Measurements from ENCODE around the gene SEMA6C. TPM values are rescaled to one million over a fixed set of nuclear protein-coding genes. Genes with fewer than 3 reads are reported as not detected.
"Not testable (repeated sequence)": the region's sequence is repeated elsewhere in the genome, so short reads cannot be mapped to it uniquely, and the experiment has no call there.

The SEMA6C gene
- total and polyA plus RNA-seq, 4 donors, result 2.5 to 28.8 (median 16.7) TPM

GRCh38 chr1:151128800-151129199, 17.6 kb downstream of the SEMA6C start:
- H3K4me1 ChIP-seq (ENCODE audit: control insufficient read depth in 1 of 2, insufficient read depth in 2 of 2, low read length in 2 of 2), result no peaks in the 10 kb centered on the region
- no peak overlapping the region for H3K27ac ChIP-seq (ENCODE audit: low read depth in 1 of 2, low read length in 2 of 2)
- DNase-seq (no peak), ATAC-seq (ENCODE audit: low FRiP score) (no peak)
- H3K9me3 ChIP-seq (ENCODE audit: control insufficient read depth, low read length), result no peaks in the 10 kb centered on the region
- no peaks in the 10 kb centered on the region for H3K36me3 ChIP-seq (ENCODE audit: control insufficient read depth in 1 of 2, insufficient read depth in 2 of 2, low read length in 1 of 2)
- no peaks in the 10 kb centered on the region for H3K27me3 ChIP-seq (ENCODE audit: control insufficient read depth in 1 of 2, insufficient read depth in 2 of 2, low read length in 1 of 2)
- H3K4me3 ChIP-seq (ENCODE audit: low read length in 2 of 2), result no peak overlapping the region
- WGBS, 2 donors, result 79% methylated on average over 6 of the region's 6 CpGs
- intact Hi-C loops (cut with DNase I), result no loop called here

GRCh38 chr1:151124763-151125403, 21.5 kb downstream of the SEMA6C start:
- Histone ChIP-seq H3K27me3 (ENCODE audit: control insufficient read depth in 1 of 2, insufficient read depth in 2 of 2, low read length in 1 of 2) (no peaks in the 10 kb centered on the region), H3K4me1 (ENCODE audit: control insufficient read depth in 1 of 2, insufficient read depth in 2 of 2, low read length in 2 of 2) (no peaks in the 10 kb centered on the region), H3K36me3 (ENCODE audit: control insufficient read depth in 1 of 2, insufficient read depth in 2 of 2, low read length in 1 of 2) (no peaks in the 10 kb centered on the region), H3K27ac (ENCODE audit: low read depth in 1 of 2, low read length in 2 of 2) (no peak overlapping the region), H3K9me3 (ENCODE audit: control insufficient read depth, low read length) (no peaks in the 10 kb centered on the region), H3K4me3 (ENCODE audit: low read length in 2 of 2) (no peak overlapping the region)
- WGBS, 2 donors, result 88% methylated on average over 5 of the region's 5 CpGs
- peak in 1 of 2 donors; percentile 9 for DNase-seq
- ATAC-seq (ENCODE audit: low FRiP score), result no peak
- intact Hi-C loops (cut with DNase I), result no loop called here

- Histone ChIP-seq H3K27me3 (ENCODE audit: control insufficient read depth in 1 of 2, insufficient read depth in 2 of 2, low read length in 1 of 2) (no peaks in the 10 kb centered on the region), H3K4me1 (ENCODE audit: control insufficient read depth in 1 of 2, insufficient read depth in 2 of 2, low read length in 2 of 2) (no peaks in the 10 kb centered on the region), H3K27ac (ENCODE audit: low read depth in 1 of 2, low read length in 2 of 2) (no peak overlapping the region), H3K4me3 (ENCODE audit: low read length in 2 of 2) (no peak overlapping the region), H3K9me3 (ENCODE audit: control insufficient read depth, low read length) (no peaks in the 10 kb centered on the region), H3K36me3 (ENCODE audit: control insufficient read depth in 1 of 2, insufficient read depth in 2 of 2, low read length in 1 of 2) (no peaks in the 10 kb centered on the region)
- intact Hi-C loops (cut with DNase I), result no loop called here
- ATAC-seq (ENCODE audit: low FRiP score), result no peak
- WGBS, 2 donors, result 93 to 96% methylated on average over 5 of the region's 5 CpGs
- peak in 1 of 2 donors; percentile 3 for DNase-seq
These were observed 32.6 kb downstream of the SEMA6C start for GRCh38 chr1:151113877-151114276.

- H3K9me3 ChIP-seq (ENCODE audit: control insufficient read depth, low read length), result no peaks in the 10 kb centered on the region
- 90 to 94% methylated on average over 5 of the region's 5 CpGs for WGBS, 2 donors
- no peak overlapping the region for H3K27ac ChIP-seq (ENCODE audit: low read depth in 1 of 2, low read length in 2 of 2)
- H3K36me3 ChIP-seq (ENCODE audit: control insufficient read depth in 1 of 2, insufficient read depth in 2 of 2, low read length in 1 of 2), result no peaks in the 10 kb centered on the region
- H3K4me1 ChIP-seq (ENCODE audit: control insufficient read depth in 1 of 2, insufficient read depth in 2 of 2, low read length in 2 of 2), result no peaks in the 10 kb centered on the region
- ATAC-seq (ENCODE audit: low FRiP score) (no peak), DNase-seq (peak in 1 of 2 donors; percentile 13)
- intact Hi-C loops (cut with DNase I), result no loop called here
- no peaks in the 10 kb centered on the region for H3K27me3 ChIP-seq (ENCODE audit: control insufficient read depth in 1 of 2, insufficient read depth in 2 of 2, low read length in 1 of 2)
- no peak overlapping the region for H3K4me3 ChIP-seq (ENCODE audit: low read length in 2 of 2)
These were observed 38.1 kb downstream of the SEMA6C start for GRCh38 chr1:151108331-151108730.

GRCh38 chr1:151106894-151107293, 39.5 kb downstream of the SEMA6C start:
- H3K27me3 ChIP-seq (ENCODE audit: control insufficient read depth in 1 of 2, insufficient read depth in 2 of 2, low read length in 1 of 2), result no peaks in the 10 kb centered on the region
- no peaks in the 10 kb centered on the region for H3K36me3 ChIP-seq (ENCODE audit: control insufficient read depth in 1 of 2, insufficient read depth in 2 of 2, low read length in 1 of 2)
- DNase-seq (peak in 1 of 2 donors; percentile 8), ATAC-seq (ENCODE audit: low FRiP score) (no peak)
- 63 to 77% methylated on average over 2 of the region's 2 CpGs for WGBS, 2 donors
- H3K27ac ChIP-seq (ENCODE audit: low read depth in 1 of 2, low read length in 2 of 2), result no peak overlapping the region
- H3K9me3 ChIP-seq (ENCODE audit: control insufficient read depth, low read length), result no peaks in the 10 kb centered on the region
- no peaks in the 10 kb centered on the region for H3K4me1 ChIP-seq (ENCODE audit: control insufficient read depth in 1 of 2, insufficient read depth in 2 of 2, low read length in 2 of 2)
- intact Hi-C loops (cut with DNase I), result no loop called here
- no peak overlapping the region for H3K4me3 ChIP-seq (ENCODE audit: low read length in 2 of 2)

GRCh38 chr1:151104630-151105029, 41.8 kb downstream of the SEMA6C start:
- Histone ChIP-seq H3K9me3 (ENCODE audit: control insufficient read depth, low read length) (no peaks in the 10 kb centered on the region), H3K36me3 (ENCODE audit: control insufficient read depth in 1 of 2, insufficient read depth in 2 of 2, low read length in 1 of 2) (no peaks in the 10 kb centered on the region), H3K27me3 (ENCODE audit: control insufficient read depth in 1 of 2, insufficient read depth in 2 of 2, low read length in 1 of 2) (no peaks in the 10 kb centered on the region), H3K27ac (ENCODE audit: low read depth in 1 of 2, low read length in 2 of 2) (no peak overlapping the region), H3K4me1 (ENCODE audit: control insufficient read depth in 1 of 2, insufficient read depth in 2 of 2, low read length in 2 of 2) (no peaks in the 10 kb centered on the region), H3K4me3 (ENCODE audit: low read length in 2 of 2) (no peak overlapping the region)
- ATAC-seq (ENCODE audit: low FRiP score) (no peak), DNase-seq (no peak)
- intact Hi-C loops (cut with DNase I), result no loop called here

- H3K36me3 ChIP-seq (ENCODE audit: control insufficient read depth in 1 of 2, insufficient read depth in 2 of 2, low read length in 1 of 2), result no peaks in the 10 kb centered on the region
- DNase-seq (no peak), ATAC-seq (ENCODE audit: low FRiP score) (no peak)
- intact Hi-C loops (cut with DNase I), result loop anchor here (2.0 to 5.0 kb wide), 2 partner anchors 59 kb away; partner anchors contain the start of gene TNFAIP8L2 (in 2 of the 2)
- no peaks in the 10 kb centered on the region for H3K4me1 ChIP-seq (ENCODE audit: control insufficient read depth in 1 of 2, insufficient read depth in 2 of 2, low read length in 2 of 2)
- WGBS, 2 donors, result 92 to 97% methylated on average over 1 of the region's 1 CpG
- H3K9me3 ChIP-seq (ENCODE audit: control insufficient read depth, low read length), result no peaks in the 10 kb centered on the region
- H3K4me3 ChIP-seq (ENCODE audit: low read length in 2 of 2), result no peak overlapping the region
- H3K27ac ChIP-seq (ENCODE audit: low read depth in 1 of 2, low read length in 2 of 2), result no peak overlapping the region
- H3K27me3 ChIP-seq (ENCODE audit: control insufficient read depth in 1 of 2, insufficient read depth in 2 of 2, low read length in 1 of 2), result no peaks in the 10 kb centered on the region
These were observed 48.3 kb downstream of the SEMA6C start for GRCh38 chr1:151098126-151098525.

- not testable (repeated sequence) for H3K4me1 ChIP-seq (ENCODE audit: control insufficient read depth in 1 of 2, insufficient read depth in 2 of 2, low read length in 2 of 2); H3K9me3 ChIP-seq (ENCODE audit: control insufficient read depth, low read length); ATAC-seq (ENCODE audit: low FRiP score); H3K36me3 ChIP-seq (ENCODE audit: control insufficient read depth in 1 of 2, insufficient read depth in 2 of 2, low read length in 1 of 2); H3K27me3 ChIP-seq (ENCODE audit: control insufficient read depth in 1 of 2, insufficient read depth in 2 of 2, low read length in 1 of 2); H3K27ac ChIP-seq (ENCODE audit: low read depth in 1 of 2, low read length in 2 of 2); H3K4me3 ChIP-seq (ENCODE audit: low read length in 2 of 2)
- intact Hi-C loops (cut with DNase I), result loop anchor here in 1 of 2 donors (5.0 kb wide), 1 partner anchor 60 kb away; the partner anchor contains the start of gene TNFAIP8L2
- DNase-seq, result peak in 1 of 2 donors; percentile 21
- WGBS, 2 donors, result 85 to 90% methylated on average over 6 of the region's 6 CpGs
These were observed 49.0 kb downstream of the SEMA6C start for GRCh38 chr1:151097426-151097825.

GRCh38 chr1:151085953-151086559, 60.4 kb downstream of the SEMA6C start:
- no peaks in the 10 kb centered on the region for H3K9me3 ChIP-seq (ENCODE audit: control insufficient read depth, low read length)
- H3K27me3 ChIP-seq (ENCODE audit: control insufficient read depth in 1 of 2, insufficient read depth in 2 of 2, low read length in 1 of 2), result no peaks in the 10 kb centered on the region
- intact Hi-C loops (cut with DNase I), result no loop called here

More at GRCh38 chr1:151085953-151086559, 60.4 kb downstream of the SEMA6C start:
- no peak for DNase-seq
- no peak for ATAC-seq (ENCODE audit: low FRiP score)
- no peaks in the 10 kb centered on the region for H3K4me1 ChIP-seq (ENCODE audit: control insufficient read depth in 1 of 2, insufficient read depth in 2 of 2, low read length in 2 of 2)
- H3K36me3 ChIP-seq (ENCODE audit: control insufficient read depth in 1 of 2, insufficient read depth in 2 of 2, low read length in 1 of 2), result no peaks in the 10 kb centered on the region
- no peak overlapping the region for H3K4me3 ChIP-seq (ENCODE audit: low read length in 2 of 2)
- 70 to 73% methylated on average over 4 of the region's 4 CpGs for WGBS, 2 donors
- H3K27ac ChIP-seq (ENCODE audit: low read depth in 1 of 2, low read length in 2 of 2), result no peak overlapping the region
